Adipose tissue (tissue), 3 donors: ENCODE measurements around the gene ZNF638. TPM values are rescaled to one million over a fixed set of nuclear protein-coding genes. Genes with fewer than 3 reads are reported as not detected.
"Not testable (repeated sequence)": the region's sequence is repeated elsewhere in the genome, so short reads cannot be mapped to it uniquely, and the experiment has no call there.

Experiments
- H3K27ac ChIP-seq: one replicate; pipeline ENCODE4 v1.5.1; 2013; ENCODE audit warnings: low read depth, low read length
- WGBS, 3 donors: extraction: QIAGEN DNeasy Blood & Tissue Kit; methylation state at CpG; one replicate each; pipeline ENCODE4 v1.1.7; 2013; 5-methylcytosine and 5-hydroxymethylcytosine counted together
- polyA plus RNA-seq, 3 donors: library from polyadenylated mRNA; stranded (reverse); fragments of 200-250 nt; gene quantifications; one replicate each; pipeline ENCODE4 v1.2.3, GENCODE V29; 2013
- donor health status: healthy with polysubstance abuse.
- donor health status: Bipolar disorder and iron deficiency.
- donor health status: healthy.

The ZNF638 gene
- 100 to 1,000 TPM in 1 of 3 donors, 10 to 100 TPM in 2; 30.7 to 118 (median 38.9) TPM for polyA plus RNA-seq

- WGBS, 3 donors: 0 to 1% (median 1%) methylated on average over 80 to 82 of the region's 82 CpGs
- peak within 1 kb of the TSS; percentile 98 for H3K27ac ChIP-seq
Measured at GRCh38 chr2:71331581-71332434, at the start of gene ZNF638. ZNF638 (plus strand) TSS chr2:71331782; CDS start chr2:71348955, 17,173 bp downstream.

GRCh38 chr2:71281950-71282349, 49.6 kb upstream of the ZNF638 start:
- WGBS, 3 donors: 77 to 85% (median 85%) methylated on average over 4 of the region's 4 CpGs
- no peak overlapping the region for H3K27ac ChIP-seq

- no peak overlapping the region for H3K27ac ChIP-seq
Measured at GRCh38 chr2:71282493-71282892, 49.1 kb upstream of the ZNF638 start.

- WGBS, 3 donors: 78 to 92% (median 89%) methylated on average over 5 of the region's 5 CpGs
- H3K27ac ChIP-seq: no peak overlapping the region
Measured at GRCh38 chr2:71283131-71283530, 48.5 kb upstream of the ZNF638 start.

GRCh38 chr2:71285706-71286105, 45.9 kb upstream of the ZNF638 start:
- H3K27ac ChIP-seq: no peak overlapping the region
- WGBS, 3 donors: 79 to 93% (median 90%) methylated on average over 2 of the region's 2 CpGs

GRCh38 chr2:71291398-71291797, 40.2 kb upstream of the ZNF638 start:
- no peak overlapping the region for H3K27ac ChIP-seq
- 62 to 69% (median 62%) methylated on average over 4 of the region's 4 CpGs for WGBS, 3 donors

- WGBS, 3 donors: 50 to 73% (median 69%) methylated on average over 1 of the region's 1 CpG
Measured at GRCh38 chr2:71292159-71292558, 39.4 kb upstream of the ZNF638 start.

GRCh38 chr2:71298914-71299313, 32.7 kb upstream of the ZNF638 start:
- WGBS, 3 donors: 77 to 84% (median 78%) methylated on average over 2 of the region's 2 CpGs
- H3K27ac ChIP-seq: no peak overlapping the region

More at GRCh38 chr2:71292159-71292558, 39.4 kb upstream of the ZNF638 start:
- no peak overlapping the region for H3K27ac ChIP-seq

- WGBS, 3 donors: 58 to 66% (median 65%) methylated on average over 2 of the region's 2 CpGs
- no peak overlapping the region for H3K27ac ChIP-seq
Measured at GRCh38 chr2:71299507-71299906, 32.1 kb upstream of the ZNF638 start.

GRCh38 chr2:71303849-71304248, 27.7 kb upstream of the ZNF638 start:
- WGBS, 3 donors: 89 to 90% (median 90%) methylated on average over 3 of the region's 3 CpGs
- no peak overlapping the region for H3K27ac ChIP-seq

- no peak overlapping the region for H3K27ac ChIP-seq
- 54 to 87% (median 58%) methylated on average over 3 of the region's 3 CpGs for WGBS, 3 donors
Measured at GRCh38 chr2:71306762-71307161, 24.8 kb upstream of the ZNF638 start.

GRCh38 chr2:71313016-71313766, 18.4 kb upstream of the ZNF638 start:
- 83 to 86% (median 85%) methylated on average over 9 of the region's 9 CpGs for WGBS, 3 donors

GRCh38 chr2:71317060-71317459, 14.5 kb upstream of the ZNF638 start:
- H3K27ac ChIP-seq: no peak overlapping the region
- 83 to 89% (median 89%) methylated on average over 4 of the region's 4 CpGs for WGBS, 3 donors

More at GRCh38 chr2:71313016-71313766, 18.4 kb upstream of the ZNF638 start:
- H3K27ac ChIP-seq: no peak overlapping the region

GRCh38 chr2:71317900-71318299, 13.7 kb upstream of the ZNF638 start:
- WGBS, 3 donors: 95% methylated on average over 4 of the region's 4 CpGs
- not testable (repeated sequence) for H3K27ac ChIP-seq

- H3K27ac ChIP-seq: no peak overlapping the region
- 82 to 92% (median 85%) methylated on average over 6 of the region's 6 CpGs for WGBS, 3 donors
Measured at GRCh38 chr2:71323386-71323785, 8.2 kb upstream of the ZNF638 start.

GRCh38 chr2:71326968-71327367, 4.6 kb upstream of the ZNF638 start:
- 87 to 97% (median 94%) methylated on average over 3 of the region's 3 CpGs for WGBS, 3 donors
- no peak overlapping the region for H3K27ac ChIP-seq

- WGBS, 3 donors: 64 to 83% (median 70%) methylated on average over 4 of the region's 4 CpGs
- no peak overlapping the region for H3K27ac ChIP-seq
Measured at GRCh38 chr2:71327916-71328315, 3.7 kb upstream of the ZNF638 start.

- no peak overlapping the region for H3K27ac ChIP-seq
Measured at GRCh38 chr2:71330155-71330554, 1.4 kb upstream of the ZNF638 start.

- WGBS, 3 donors: 45 to 58% (median 53%) methylated on average over 14 of the region's 14 CpGs
- no peak overlapping the region for H3K27ac ChIP-seq
Measured at GRCh38 chr2:71330585-71331330, 824 bp upstream of the ZNF638 start.
